RWPE2 (cell line): ENCODE data around the gene HDAC8.

Experiments used
- ATAC-seq: fragments of 200-7000 bp; cut with Tn5 transposase; 3 replicates; pipeline ENCODE4 v1.9.1; 2021; ENCODE audit warnings: low read depth
- DNase-seq: peaks from one replicate; pipeline ENCODE4 v3.0.0-alpha.2; 2020; ENCODE audit warnings: low spot score
- H3K27ac ChIP-seq: fragments of 450-650 bp; 2 replicates; pipeline ENCODE4 v1.5.1; 2017; ENCODE audit warnings: mild to moderate bottlenecking; ENCODE audit not compliant: poor library complexity, severe bottlenecking
- H3K27me3 ChIP-seq: fragments of 250-450 bp; sonication (Bioruptor Pico); 2 replicates; pipeline ENCODE4 v1.5.1; 2021; ENCODE audit warnings: mild to moderate bottlenecking, moderate library complexity; ENCODE audit not compliant: insufficient read depth, poor library complexity, severe bottlenecking
- H3K36me3 ChIP-seq: fragments of 250-450 bp; sonication (Bioruptor Pico); 2 replicates; pipeline ENCODE4 v1.5.1; 2020; ENCODE audit warnings: low read depth, mild to moderate bottlenecking, moderate library complexity
- H3K4me1 ChIP-seq: fragments of 250-450 bp; sonication (Bioruptor Pico); 2 replicates; pipeline ENCODE4 v1.5.1; 2021; ENCODE audit warnings: mild to moderate bottlenecking, moderate library complexity; ENCODE audit not compliant: insufficient read depth, poor library complexity, severe bottlenecking
- H3K4me3 ChIP-seq: fragments of 250-450 bp; sonication (Bioruptor Pico); 2 replicates; pipeline ENCODE4 v1.5.1; 2021; ENCODE audit warnings: mild to moderate bottlenecking, moderate library complexity; ENCODE audit not compliant: severe bottlenecking
- H3K9me3 ChIP-seq: fragments of 250-450 bp; sonication (Bioruptor Pico); 2 replicates; pipeline ENCODE4 v1.5.1; 2021; ENCODE audit warnings: mild to moderate bottlenecking, moderate library complexity; ENCODE audit not compliant: severe bottlenecking
- CTCF ChIP-seq: fragments of 450-650 bp; IDR thresholded peaks from one replicate; pipeline ENCODE4 v1.5.1; 2017; ENCODE audit warnings: mild to moderate bottlenecking, moderate library complexity; ENCODE audit not compliant: poor library complexity, severe bottlenecking

The HDAC8 gene

DNA sequence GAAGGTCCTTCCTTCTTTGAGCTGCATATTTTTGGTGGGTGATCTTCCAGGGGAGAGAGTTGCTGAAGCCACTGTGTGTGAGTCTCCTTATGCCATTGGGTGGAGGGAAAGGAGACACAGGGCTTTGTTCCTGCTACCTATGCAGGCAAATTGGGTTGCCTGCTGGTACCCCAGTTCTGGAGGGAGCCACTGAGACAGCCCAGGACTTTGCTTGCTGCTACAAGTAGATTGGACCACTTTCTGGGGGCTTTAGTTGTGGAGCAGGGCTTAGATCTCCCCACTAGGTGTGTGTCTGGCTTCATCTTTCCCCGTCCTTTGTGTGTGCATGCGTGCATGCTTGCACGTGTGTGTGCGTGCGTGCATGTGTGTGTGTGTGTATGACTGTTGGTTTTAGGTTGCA lies 276.9 kb downstream of the HDAC8 start:
- Histone ChIP-seq H3K4me1 (no peaks in the 10 kb centered on the region), H3K27ac (no peak overlapping the region), H3K36me3 (no peaks in the 10 kb centered on the region), H3K9me3 (no peaks in the 10 kb centered on the region), H3K4me3 (no peak overlapping the region), H3K27me3 (no peaks in the 10 kb centered on the region)
- DNase-seq: no peak
- no peak for ATAC-seq
- no peak for TF ChIP-seq CTCF

GRCh38 chrX:72294497-72294896 lies 278.1 kb downstream of the HDAC8 start:
- no peak for DNase-seq
- H3K27ac ChIP-seq: no peak overlapping the region
- H3K27me3 ChIP-seq: no peaks in the 10 kb centered on the region
- ATAC-seq: no peak
- H3K4me3 ChIP-seq: no peak overlapping the region
- H3K9me3 ChIP-seq: no peaks in the 10 kb centered on the region
- H3K36me3 ChIP-seq: no peaks in the 10 kb centered on the region
- H3K4me1 ChIP-seq: no peaks in the 10 kb centered on the region
- peak; percentile 18 for TF ChIP-seq CTCF

- no peak for TF ChIP-seq CTCF
- no peak for DNase-seq
- Histone ChIP-seq H3K4me1 (no peaks in the 10 kb centered on the region), H3K36me3 (no peaks in the 10 kb centered on the region), H3K4me3 (no peak overlapping the region), H3K27ac (no peak overlapping the region), H3K9me3 (no peaks in the 10 kb centered on the region), H3K27me3 (no peaks in the 10 kb centered on the region)
- ATAC-seq: no peak
Observed at GRCh38 chrX:72282302-72282701, 290.3 kb downstream of the HDAC8 start.

DNA sequence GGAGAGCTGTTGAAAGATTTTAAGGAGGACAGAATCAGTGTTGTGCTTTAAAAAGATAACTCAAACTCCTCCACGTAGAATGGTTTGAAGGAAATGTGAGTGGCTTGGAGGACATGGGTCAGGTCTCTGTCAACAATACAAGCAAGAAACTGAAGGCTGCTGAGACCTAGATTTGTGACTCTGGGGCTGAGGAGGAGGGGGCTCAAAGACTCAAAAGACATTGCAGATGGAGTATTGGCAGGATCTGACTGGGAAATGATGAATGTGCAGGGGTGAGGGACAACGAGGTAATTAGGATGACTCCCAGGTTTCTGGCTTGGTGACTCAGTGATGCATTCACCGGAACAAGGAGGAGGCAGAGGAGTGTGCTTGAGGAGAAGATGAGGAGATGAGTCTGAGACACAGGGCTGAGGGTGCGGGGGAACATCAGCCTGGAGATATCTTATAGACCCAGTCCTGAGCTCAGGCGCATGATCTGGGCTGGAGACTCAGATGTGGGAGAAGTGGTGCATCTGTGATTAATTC lies 292.3 kb downstream of the HDAC8 start:
- Histone ChIP-seq H3K36me3 (peaks cover 14% of the 10 kb centered on the region), H3K27me3 (no peaks in the 10 kb centered on the region), H3K9me3 (no peaks in the 10 kb centered on the region), H3K4me1 (peaks cover 1% of the 10 kb centered on the region), H3K27ac (no peak overlapping the region), H3K4me3 (no peak overlapping the region)
- DNase-seq (no peak), ATAC-seq (peak; percentile 25; the same call in 1 of the 3 replicates)
- no peak for TF ChIP-seq CTCF
